ENCODE measurements around the gene DENND1B.

Gene DENND1B

GRCh38 chr1:197686231-197686630 is 89.0 kb downstream of the DENND1B start:
- no peak for DNase-seq (ENCODE audit: low read depth, low spot score)

- DNase-seq (ENCODE audit: low read depth, low spot score) = no peak
These were observed 89.5 kb downstream of the DENND1B start for GRCh38 chr1:197685785-197686184.

GRCh38 chr1:197683895-197684553 is 91.3 kb downstream of the DENND1B start:
- DNase-seq (ENCODE audit: low read depth, low spot score) = peak; percentile 48

GRCh38 chr1:197683280-197683679 is 92.0 kb downstream of the DENND1B start:
- no peak for DNase-seq (ENCODE audit: low read depth, low spot score)

GRCh38 chr1:197680311-197680710 is 95.0 kb downstream of the DENND1B start:
- no peak for DNase-seq (ENCODE audit: low read depth, low spot score)

GRCh38 chr1:197677752-197678295 is 97.5 kb downstream of the DENND1B start:
- DNase-seq (ENCODE audit: low read depth, low spot score) = no peak

- no peak for DNase-seq (ENCODE audit: low read depth, low spot score)
These were observed 98.0 kb downstream of the DENND1B start for GRCh38 chr1:197677313-197677712.

GRCh38 chr1:197675583-197676208 is 99.6 kb downstream of the DENND1B start:
- DNase-seq (ENCODE audit: low read depth, low spot score) = peak; percentile 18

GRCh38 chr1:197674286-197674685 is 101.0 kb downstream of the DENND1B start:
- no peak for DNase-seq (ENCODE audit: low read depth, low spot score)

- no peak for DNase-seq (ENCODE audit: low read depth, low spot score)
These were observed 102.0 kb downstream of the DENND1B start for GRCh38 chr1:197673292-197673691.

- no peak for DNase-seq (ENCODE audit: low read depth, low spot score)
These were observed 102.9 kb downstream of the DENND1B start for GRCh38 chr1:197672347-197672746.

GRCh38 chr1:197671920-197672319 is 103.4 kb downstream of the DENND1B start:
- no peak for DNase-seq (ENCODE audit: low read depth, low spot score)

- no peak for DNase-seq (ENCODE audit: low read depth, low spot score)
These were observed 104.1 kb downstream of the DENND1B start for GRCh38 chr1:197671140-197671539.

GRCh38 chr1:197666769-197667285 is 108.5 kb downstream of the DENND1B start:
- no peak for DNase-seq (ENCODE audit: low read depth, low spot score)

- DNase-seq (ENCODE audit: low read depth, low spot score) = no peak
These were observed 110.9 kb downstream of the DENND1B start for GRCh38 chr1:197664391-197664790.

GRCh38 chr1:197663162-197663953 is 111.9 kb downstream of the DENND1B start:
- peak; percentile 30 for DNase-seq (ENCODE audit: low read depth, low spot score)

- peak; percentile 43 for DNase-seq (ENCODE audit: low read depth, low spot score)
These were observed 114.9 kb downstream of the DENND1B start for GRCh38 chr1:197660389-197660788.

GRCh38 chr1:197659171-197659570 is 116.1 kb downstream of the DENND1B start:
- no peak for DNase-seq (ENCODE audit: low read depth, low spot score)

GRCh38 chr1:197649188-197649587 is 126.1 kb downstream of the DENND1B start:
- no peak for DNase-seq (ENCODE audit: low read depth, low spot score)

GRCh38 chr1:197638316-197638715 is 137.0 kb downstream of the DENND1B start:
- no peak for DNase-seq (ENCODE audit: low read depth, low spot score)

GRCh38 chr1:197637406-197637805 is 137.9 kb downstream of the DENND1B start:
- no peak for DNase-seq (ENCODE audit: low read depth, low spot score)

GRCh38 chr1:197633447-197634078 is 141.7 kb downstream of the DENND1B start:
- no peak for DNase-seq (ENCODE audit: low read depth, low spot score)
